Psoas muscle (tissue), 8 donors: ENCODE data around the gene OR10G2. TPM values are rescaled to one million over a fixed set of nuclear protein-coding genes. Genes with fewer than 3 reads are reported as not detected.

Experiments used
- ATAC-seq, 4 donors: fragments of 200-7000 bp; cut with Tn5 transposase; one replicate each; pipeline ENCODE4 v1.9.1; 2020; ENCODE audit warnings: moderate library complexity in 3 of 4, mild to moderate bottlenecking in 2 of 4
- DNase-seq, 2 donors: peaks; one replicate each; pipeline ENCODE4 v3.0.0-alpha.2; 2020
- H3K27ac ChIP-seq: fragments of 200-600 bp; one replicate; pipeline ENCODE4 v1.8.0; 2022
- H3K27me3 ChIP-seq, 3 donors: fragments of 200-600 bp in 1 of 3; one replicate each; pipeline versions ENCODE4 v1.6.1 to v1.8.0; 2013 to 2022; ENCODE audit warnings: low read length in 2 of 3, mild to moderate bottlenecking in 2 of 3, moderate library complexity in 1 of 3; ENCODE audit not compliant: insufficient read depth in 3 of 3
- H3K36me3 ChIP-seq, 2 donors: fragments of 200-600 bp in 1 of 2; one replicate each; pipeline versions ENCODE4 v1.6.1 to v1.8.0; 2013 to 2022; ENCODE audit warnings: low read depth in 1 of 2, mild to moderate bottlenecking in 1 of 2, moderate library complexity in 1 of 2; ENCODE audit not compliant: insufficient read depth in 1 of 2
- H3K4me1 ChIP-seq: fragments of 200-600 bp; one replicate; pipeline ENCODE4 v1.8.0; 2022
- H3K4me3 ChIP-seq: fragments of 200-600 bp; one replicate; pipeline ENCODE4 v1.8.0; 2022; ENCODE audit warnings: mild to moderate bottlenecking
- H3K9me3 ChIP-seq: fragments of 200-600 bp; one replicate; pipeline ENCODE4 v1.8.0; 2022
- WGBS, 3 donors: extraction: QIAGEN DNeasy Blood & Tissue Kit; methylation state at CpG; one replicate each; pipeline versions ENCODE4 v1.1.6 to v1.1.7; 2013; 5-methylcytosine and 5-hydroxymethylcytosine counted together
- intact Hi-C, 2 donors: fragments of 100-400 bp; cut with DNase I; formaldehyde crosslinking; loops; one replicate each; pipeline versions ENCODE4 v1.11.0 to v1.14.2; 2022
- polyA plus RNA-seq, 3 donors: library from polyadenylated mRNA; stranded (reverse); fragments of 200-250 nt; gene quantifications; one replicate each; pipeline ENCODE4 v1.2.3, GENCODE V29; 2013
- total RNA-seq, 4 donors: library from RNA; stranded (reverse); fragmentation: NEBNext Ultra II Directional in 2 of 4; extraction: Animal tissue kit (Norgen Biotek cat#: 25700) in 2 of 4; gene quantifications; one replicate each; pipeline versions ENCODE4 v1.2.1 to v1.2.4, GENCODE V29; 2021 to 2023
- TF ChIP-seq, protein P1 (sequence below): fragments of 200-600 bp; IDR thresholded peaks from one replicate; pipeline ENCODE4 v1.8.0; 2022; ENCODE audit warnings: antibody characterized with exemption
- donor health status: healthy with polysubstance abuse.
- donor health status: DM: no; HTN: no; CAD: no; lungs with moderate emphysema.
- donor health status: Bipolar disorder and iron deficiency.
- donor health status: healthy.
- donor health status: DM: yes; HTN: yes; CAD: no.
- donor health status: DM: no; HTN: no; CAD: no.
- donor health status: DM: no; HTN: no; CAD: no.
- donor health status: DM: yes; HTN: yes; CAD: no.

OR10G2 gene
- total and polyA plus RNA-seq, 7 donors, result not detected

DNA sequence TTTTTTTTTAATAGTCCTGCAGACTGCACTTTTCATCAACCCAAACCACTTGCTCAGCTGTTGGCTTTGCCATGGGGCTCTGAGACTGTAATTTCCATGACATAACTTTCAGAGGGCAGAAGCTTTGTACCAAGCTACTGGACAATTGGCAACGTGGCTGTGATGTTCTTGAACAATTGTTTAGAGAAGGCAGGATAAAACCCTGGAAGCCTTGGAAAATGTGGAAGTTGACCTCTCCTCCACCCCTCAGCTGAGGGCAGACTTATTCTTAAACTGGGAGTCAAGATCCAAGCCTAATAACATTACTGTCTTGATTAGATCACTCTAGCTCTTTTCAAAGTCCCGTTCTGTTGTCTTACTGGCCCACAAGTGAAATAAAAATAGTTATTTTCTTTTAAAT is 36.6 kb upstream of the OR10G2 start:
- no peak overlapping the region for H3K27ac ChIP-seq
- no peaks in the 10 kb centered on the region for H3K4me1 ChIP-seq
- intact Hi-C loops, result no loop called here
- H3K4me3 ChIP-seq, result no peak overlapping the region
- 31 to 33% (median 32%) methylated on average over 2 of the region's 2 CpGs for WGBS, 3 donors
- H3K36me3 ChIP-seq, result no peaks in the 10 kb centered on the region
- DNase-seq, result no peak
- H3K9me3 ChIP-seq, result peaks cover 12% of the 10 kb centered on the region
- no peak for ATAC-seq
- TF ChIP-seq, protein P1, sequence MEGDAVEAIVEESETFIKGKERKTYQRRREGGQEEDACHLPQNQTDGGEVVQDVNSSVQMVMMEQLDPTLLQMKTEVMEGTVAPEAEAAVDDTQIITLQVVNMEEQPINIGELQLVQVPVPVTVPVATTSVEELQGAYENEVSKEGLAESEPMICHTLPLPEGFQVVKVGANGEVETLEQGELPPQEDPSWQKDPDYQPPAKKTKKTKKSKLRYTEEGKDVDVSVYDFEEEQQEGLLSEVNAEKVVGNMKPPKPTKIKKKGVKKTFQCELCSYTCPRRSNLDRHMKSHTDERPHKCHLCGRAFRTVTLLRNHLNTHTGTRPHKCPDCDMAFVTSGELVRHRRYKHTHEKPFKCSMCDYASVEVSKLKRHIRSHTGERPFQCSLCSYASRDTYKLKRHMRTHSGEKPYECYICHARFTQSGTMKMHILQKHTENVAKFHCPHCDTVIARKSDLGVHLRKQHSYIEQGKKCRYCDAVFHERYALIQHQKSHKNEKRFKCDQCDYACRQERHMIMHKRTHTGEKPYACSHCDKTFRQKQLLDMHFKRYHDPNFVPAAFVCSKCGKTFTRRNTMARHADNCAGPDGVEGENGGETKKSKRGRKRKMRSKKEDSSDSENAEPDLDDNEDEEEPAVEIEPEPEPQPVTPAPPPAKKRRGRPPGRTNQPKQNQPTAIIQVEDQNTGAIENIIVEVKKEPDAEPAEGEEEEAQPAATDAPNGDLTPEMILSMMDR, result no peak
- no peaks in the 10 kb centered on the region for H3K27me3 ChIP-seq

DNA sequence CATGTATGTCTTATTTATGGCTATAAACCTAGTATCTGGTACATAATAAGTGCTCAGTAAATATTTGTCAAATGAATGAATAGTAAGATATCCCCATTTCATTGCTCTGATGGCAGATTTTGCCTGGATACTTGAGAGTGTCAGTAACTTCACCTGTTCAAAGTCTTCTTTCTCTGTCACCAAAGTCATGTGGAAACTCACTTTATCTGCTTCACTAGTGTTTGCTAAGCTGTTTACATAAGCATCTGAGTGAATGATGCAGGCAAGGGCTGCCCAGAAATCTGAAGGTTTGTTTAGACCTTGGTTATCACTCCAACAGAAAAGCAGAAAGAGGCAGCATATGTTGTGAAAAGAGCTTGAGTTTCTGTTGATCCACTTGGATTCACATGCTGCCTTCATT is 34.5 kb upstream of the OR10G2 start:
- ATAC-seq (no peak), DNase-seq (no peak)
- Histone ChIP-seq H3K27ac (no peak overlapping the region), H3K4me1 (no peaks in the 10 kb centered on the region), H3K36me3 (no peaks in the 10 kb centered on the region), H3K27me3 (no peaks in the 10 kb centered on the region), H3K4me3 (no peak overlapping the region), H3K9me3 (no peaks in the 10 kb centered on the region)
- TF ChIP-seq, protein P1, result no peak
- intact Hi-C loops, result no loop called here

DNA sequence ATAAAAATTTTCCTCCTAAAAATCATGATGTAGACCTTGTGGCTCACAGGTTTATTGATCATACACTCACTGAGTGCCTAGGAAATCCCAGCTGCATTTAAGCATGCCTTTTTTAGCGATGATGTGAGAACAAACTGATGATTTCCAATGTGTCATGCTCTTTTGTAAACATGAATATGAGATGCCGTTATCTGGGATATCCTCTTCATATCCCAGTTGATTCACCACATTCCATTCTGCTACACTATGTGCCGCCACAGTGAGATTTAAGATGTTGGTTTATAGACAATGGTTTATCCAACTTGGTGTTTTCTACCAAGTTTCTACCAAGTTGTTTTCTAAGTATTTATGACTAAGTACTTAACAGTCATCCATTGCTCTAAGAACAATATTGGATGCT is 33.6 kb upstream of the OR10G2 start:
- no peak for DNase-seq
- TF ChIP-seq, protein P1, result no peak

DNA sequence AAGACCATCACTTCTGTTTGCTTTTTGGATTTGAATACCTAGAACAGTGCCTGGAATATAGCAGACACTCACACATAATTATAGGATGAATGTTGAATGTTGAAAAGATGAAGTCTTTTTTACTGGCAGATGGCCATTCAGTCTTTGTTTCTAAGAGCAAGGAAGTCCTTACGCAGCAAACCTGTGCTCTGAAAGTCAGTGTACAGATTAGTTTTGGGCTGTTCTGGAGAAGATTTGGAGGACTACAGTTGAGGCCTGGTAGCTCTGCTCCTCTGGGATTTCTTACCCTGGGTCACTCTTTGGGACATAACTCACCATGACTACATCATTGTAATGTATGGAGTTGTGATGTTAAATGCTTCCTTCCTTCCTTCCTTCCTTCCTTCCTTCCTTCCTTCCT is 22.2 kb upstream of the OR10G2 start:
- Histone ChIP-seq H3K4me1 (no peaks in the 10 kb centered on the region), H3K9me3 (no peaks in the 10 kb centered on the region), H3K27ac (no peak overlapping the region), H3K27me3 (no peaks in the 10 kb centered on the region), H3K4me3 (no peak overlapping the region), H3K36me3 (no peaks in the 10 kb centered on the region)
- no peak for ATAC-seq
- TF ChIP-seq, protein P1, result no peak
- intact Hi-C loops, result no loop called here
- no peak for DNase-seq
- 36 to 85% (median 48%) methylated on average over 1 of the region's 1 CpG for WGBS, 3 donors

More for the DNA sequence above, 33.6 kb upstream of the OR10G2 start:
- H3K4me3 ChIP-seq, result no peak overlapping the region
- H3K27ac ChIP-seq, result no peak overlapping the region
- ATAC-seq, result no peak
- H3K9me3 ChIP-seq, result no peaks in the 10 kb centered on the region
- intact Hi-C loops, result no loop called here
- H3K27me3 ChIP-seq, result no peaks in the 10 kb centered on the region
- no peaks in the 10 kb centered on the region for H3K36me3 ChIP-seq
- no peaks in the 10 kb centered on the region for H3K4me1 ChIP-seq
- WGBS, 3 donors, result 64 to 73% (median 69%) methylated on average over 3 of the region's 3 CpGs

DNA sequence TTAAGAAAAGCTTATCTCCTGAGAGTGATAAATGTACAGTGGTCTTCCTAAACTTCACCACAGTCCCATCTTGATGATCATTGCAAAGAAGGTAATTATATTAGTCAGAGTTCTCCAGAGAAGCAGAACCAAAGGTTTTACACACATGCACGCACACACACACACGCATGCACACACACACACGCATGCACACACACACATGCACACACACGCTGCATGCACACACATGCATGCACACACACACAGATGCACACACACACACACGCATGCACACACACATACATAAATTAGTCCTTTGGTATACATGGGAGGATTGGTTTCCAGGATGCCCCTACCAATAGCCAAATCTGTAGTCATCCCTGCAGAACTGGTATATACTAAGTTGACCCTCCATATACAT is 19.5 kb upstream of the OR10G2 start:
- Histone ChIP-seq H3K27me3 (no peaks in the 10 kb centered on the region), H3K36me3 (no peaks in the 10 kb centered on the region), H3K4me3 (no peak overlapping the region), H3K9me3 (no peaks in the 10 kb centered on the region), H3K4me1 (no peaks in the 10 kb centered on the region), H3K27ac (no peak overlapping the region)
- ATAC-seq (no peak), DNase-seq (no peak)
- intact Hi-C loops, result no loop called here
- WGBS, 3 donors, result 88 to 94% (median 90%) methylated on average over 5 of the region's 5 CpGs
- TF ChIP-seq, protein P1, result no peak
